LNCaP clone FGC (cell line): ENCODE results near the gene ATAD3B.
A peak's percentile ranks its signal among the peaks of the same experiment; 100 is the strongest.

ENCODE experiments used
- DNase-seq: peaks from one replicate; pipeline ENCODE4 v3.0.0-alpha.2; 2011; ENCODE audit warnings: low read depth
- H3K4me3 ChIP-seq: 2 replicates; pipeline ENCODE4 v1.5.1; 2011; ENCODE audit warnings: mild to moderate bottlenecking, low read depth, low read length, control low read depth
- CTCF ChIP-seq: IDR thresholded peaks from 2 replicates; pipeline ENCODE4 v1.5.1; 2012; ENCODE audit warnings: mild to moderate bottlenecking; ENCODE audit not compliant: control insufficient read depth, insufficient read depth; ENCODE audit errors: extremely low read depth

Gene ATAD3B

GRCh38 chr1:1434131-1434823 lies 37.3 kb upstream of the ATAD3B start:
- H3K4me3 ChIP-seq = no peak overlapping the region; the same call in 1 of the 2 replicates
- DNase-seq = no peak
- no peak for TF ChIP-seq CTCF

GRCh38 chr1:1434824-1435105 lies 36.8 kb upstream of the ATAD3B start:
- H3K4me3 ChIP-seq = peak overlapping the region; percentile 54
- TF ChIP-seq CTCF = no peak
- no peak for DNase-seq

- TF ChIP-seq CTCF = no peak
- DNase-seq = no peak
- peak within 1 kb of the TSS; percentile 95 for H3K4me3 ChIP-seq
These were observed 36.3 kb upstream of the ATAD3B start, which contains the start of gene VWA1 for GRCh38 chr1:1435106-1435903. Gene VWA1, plus strand, starts transcription at chr1:1435690. Its CDS starts 59 bp downstream, at chr1:1435749.

- H3K4me3 ChIP-seq = peak overlapping the region; percentile 95
- DNase-seq = no peak
- TF ChIP-seq CTCF = no peak
These were observed 35.5 kb upstream of the ATAD3B start for GRCh38 chr1:1435911-1436629.

GRCh38 chr1:1436630-1437032 lies 34.9 kb upstream of the ATAD3B start:
- no peak for TF ChIP-seq CTCF
- H3K4me3 ChIP-seq = peak overlapping the region; percentile 95
- DNase-seq = no peak

DNA sequence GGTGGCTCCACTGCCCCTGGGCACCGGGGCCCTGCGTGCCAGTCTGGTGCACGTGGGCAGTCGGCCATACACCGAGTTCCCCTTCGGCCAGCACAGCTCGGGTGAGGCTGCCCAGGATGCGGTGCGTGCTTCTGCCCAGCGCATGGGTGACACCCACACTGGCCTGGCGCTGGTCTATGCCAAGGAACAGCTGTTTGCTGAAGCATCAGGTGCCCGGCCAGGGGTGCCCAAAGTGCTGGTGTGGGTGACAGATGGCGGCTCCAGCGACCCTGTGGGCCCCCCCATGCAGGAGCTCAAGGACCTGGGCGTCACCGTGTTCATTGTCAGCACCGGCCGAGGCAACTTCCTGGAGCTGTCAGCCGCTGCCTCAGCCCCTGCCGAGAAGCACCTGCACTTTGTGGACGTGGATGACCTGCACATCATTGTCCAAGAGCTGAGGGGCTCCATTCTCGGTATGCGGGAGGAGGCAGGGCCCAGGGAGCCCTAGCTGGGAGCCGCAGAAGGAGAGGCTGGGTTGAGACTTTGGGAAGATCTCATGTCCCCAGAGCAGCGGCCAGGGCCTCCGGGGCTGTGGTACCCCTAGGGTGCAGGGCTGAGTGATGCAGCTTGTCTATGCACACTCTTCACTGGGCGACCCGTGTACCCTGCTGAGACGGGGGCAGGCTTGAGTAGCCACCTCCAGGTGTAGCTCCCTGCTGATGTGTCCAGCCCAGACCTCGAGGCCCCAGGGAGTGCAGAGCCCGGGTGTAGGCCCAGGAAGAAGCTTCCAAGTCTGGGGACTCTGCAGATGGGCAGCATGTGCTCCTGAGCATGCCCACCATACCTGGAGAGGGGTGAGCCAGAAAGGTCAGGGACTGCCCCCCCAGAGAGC lies 34.3 kb upstream of the ATAD3B start:
- H3K4me3 ChIP-seq = peak overlapping the region; percentile 95
- DNase-seq = no peak
- no peak for TF ChIP-seq CTCF
